KBM-7 (cell line): ENCODE data around the gene FBXL16.

Source experiments
- DNase-seq: peaks from one replicate; pipeline ENCODE4 v3.0.0-alpha.2; 2015
- in situ Hi-C: fragments of 300-500 bp; cut with MboI; formaldehyde crosslinking; loops from 2 replicates; pipeline ENCODE4 v1.14.3; 2020; ENCODE audit warnings: low sequenced_read_pairs, low pct_unique_long_range_greater_than_20kb, mixed read lengths

Gene FBXL16

DNA sequence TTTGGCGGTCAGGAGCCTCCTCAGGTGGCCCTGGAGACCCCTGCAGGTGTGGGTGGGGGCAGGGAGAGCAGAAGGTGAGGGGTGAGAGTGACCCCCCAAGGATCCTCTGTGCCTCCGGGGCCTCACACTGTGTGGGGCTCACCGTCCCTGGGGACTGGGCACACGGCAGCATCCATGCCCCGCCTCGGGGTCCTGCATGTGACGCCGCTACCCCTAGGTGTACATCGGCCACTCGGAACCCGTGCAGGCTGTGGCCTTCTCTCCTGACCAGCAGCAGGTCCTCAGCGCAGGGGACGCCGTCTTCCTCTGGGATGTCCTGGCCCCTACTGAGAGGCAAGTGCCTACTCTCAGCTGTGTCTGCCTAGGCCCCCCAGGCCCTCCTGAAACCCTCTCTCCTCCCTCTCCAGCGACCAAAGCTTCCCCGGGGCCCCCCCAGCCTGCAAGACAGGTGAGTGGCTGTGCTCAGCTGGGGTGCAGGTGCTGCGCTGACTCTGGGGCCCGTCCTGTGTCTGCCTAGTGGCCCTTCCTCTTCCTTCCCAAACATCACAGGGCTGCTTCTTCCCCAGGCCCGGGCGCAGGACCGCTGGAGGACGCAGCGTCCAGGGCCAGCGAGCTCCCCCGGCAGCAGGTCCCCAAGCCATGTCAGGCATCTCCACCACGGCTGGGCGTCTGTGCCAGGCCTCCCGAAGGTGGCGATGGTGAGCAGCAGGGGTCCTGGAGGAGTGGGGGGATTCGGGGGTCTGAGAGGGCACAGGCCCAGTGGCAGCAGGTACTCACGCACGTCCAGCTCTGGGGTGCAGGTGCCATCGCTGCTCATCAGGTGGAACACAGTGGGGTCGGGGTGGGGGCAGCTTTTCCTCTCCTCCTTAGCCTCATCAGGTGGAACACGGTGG lies 46.7 kb downstream of the FBXL16 start:
- DNase-seq, result no peak
- in situ Hi-C loops, result no loop called here

DNA sequence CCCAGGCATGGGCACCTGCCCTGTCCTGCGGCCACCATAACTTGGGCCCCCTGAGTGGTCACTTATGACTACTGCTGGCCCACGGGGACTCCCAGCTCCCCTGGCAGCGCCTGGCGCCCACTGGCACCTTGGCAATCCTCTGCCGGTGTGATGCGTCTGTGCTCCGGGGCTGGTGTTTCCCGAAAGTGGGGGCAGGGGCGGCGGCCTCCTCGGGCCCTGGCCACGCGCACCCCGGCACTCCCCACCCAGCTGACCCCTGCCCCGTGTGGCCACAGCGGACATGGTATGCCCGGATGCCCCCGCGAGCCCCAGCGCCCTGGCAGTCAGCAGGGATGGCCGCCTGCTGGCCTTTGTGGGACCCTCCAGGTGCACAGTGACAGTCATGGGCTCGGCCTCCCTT lies 48.1 kb downstream of the FBXL16 start:
- DNase-seq, result no peak
- in situ Hi-C loops, result no loop called here

DNA sequence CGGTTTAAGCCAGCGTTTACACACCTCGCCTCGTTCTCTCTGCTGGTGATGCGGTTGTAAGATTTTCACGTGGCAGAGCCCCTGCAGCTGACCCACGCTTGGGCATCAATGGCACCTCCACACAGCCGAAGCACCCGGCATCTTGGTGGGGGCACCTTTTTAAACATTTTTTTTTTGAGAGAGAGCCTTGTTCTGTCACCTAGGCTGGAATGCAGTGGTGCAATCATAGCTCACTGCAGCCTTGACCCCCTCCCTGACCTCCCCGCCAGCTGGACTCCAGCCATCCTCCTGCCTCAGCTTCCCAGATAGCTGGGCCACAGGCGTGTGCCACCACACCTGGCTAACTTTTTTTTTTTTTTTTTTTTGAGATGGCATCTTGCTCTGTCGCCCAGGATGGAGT lies 51.6 kb downstream of the FBXL16 start:
- no peak for DNase-seq
- in situ Hi-C loops, result no loop called here

DNA sequence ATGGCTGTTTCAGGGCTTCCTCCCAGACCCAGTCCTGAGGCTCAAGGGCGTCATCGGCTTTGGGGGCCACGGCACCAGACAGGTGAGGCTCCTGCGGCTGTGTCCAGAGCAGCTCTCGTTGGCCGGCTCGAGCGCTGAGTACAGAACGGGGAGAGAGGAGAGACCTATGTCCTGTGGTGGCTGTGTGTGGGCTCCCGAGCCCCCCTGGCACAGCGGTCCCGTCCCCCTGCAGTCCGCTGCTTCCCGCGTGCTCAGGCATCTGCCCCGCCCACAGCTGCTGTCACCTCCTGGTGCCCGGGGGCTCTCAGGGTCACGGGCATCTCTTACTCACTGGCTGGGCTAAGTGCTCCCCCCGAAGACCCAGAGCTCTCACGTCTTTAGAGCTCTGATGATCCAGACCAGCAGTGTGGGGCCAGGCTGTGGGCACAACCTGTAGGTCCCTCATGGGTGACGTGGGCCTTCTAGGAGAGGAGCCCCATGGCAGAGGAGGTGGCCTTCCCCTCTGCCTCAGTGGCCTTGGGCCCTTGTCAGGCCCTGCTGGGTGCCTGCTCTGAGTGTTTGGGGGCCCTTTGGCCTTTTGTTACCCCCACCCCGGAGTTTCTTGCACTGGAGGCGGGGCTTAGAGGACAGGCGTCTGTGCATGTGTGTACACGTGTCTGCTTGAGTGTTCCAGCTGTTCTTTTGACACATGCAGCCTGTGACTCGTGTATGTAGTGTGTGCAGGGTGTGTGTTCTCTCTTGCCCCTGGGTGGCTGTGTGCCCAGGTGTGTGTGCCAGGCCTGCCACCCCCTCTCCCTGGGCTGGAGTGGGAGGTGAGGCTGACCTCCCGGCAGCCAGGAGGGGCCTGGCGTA lies 52.9 kb downstream of the FBXL16 start:
- in situ Hi-C loops, result no loop called here

DNA sequence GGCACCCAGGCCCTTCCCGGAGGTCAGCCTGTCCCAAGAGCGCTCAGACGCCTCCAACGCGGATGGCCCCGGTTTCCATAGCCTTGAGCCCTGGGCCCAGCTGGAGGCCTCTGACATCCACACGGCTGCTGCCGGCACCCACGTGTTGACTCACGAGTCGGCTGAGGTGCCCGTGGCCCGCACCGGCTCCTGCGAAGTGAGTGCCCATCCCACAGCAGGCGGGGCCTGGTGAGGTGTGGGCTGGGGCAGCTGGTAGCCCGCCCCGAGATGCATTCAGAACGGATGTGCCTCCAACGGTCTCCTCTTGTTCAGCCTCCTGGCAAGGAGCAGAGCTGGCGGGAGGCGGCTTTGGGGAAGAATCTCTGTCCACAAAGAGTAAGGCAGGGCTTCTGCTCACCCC lies 53.8 kb downstream of the FBXL16 start:
- in situ Hi-C loops, result no loop called here
- DNase-seq, result no peak

More for the DNA sequence above, 52.9 kb downstream of the FBXL16 start:
- DNase-seq, result no peak

DNA sequence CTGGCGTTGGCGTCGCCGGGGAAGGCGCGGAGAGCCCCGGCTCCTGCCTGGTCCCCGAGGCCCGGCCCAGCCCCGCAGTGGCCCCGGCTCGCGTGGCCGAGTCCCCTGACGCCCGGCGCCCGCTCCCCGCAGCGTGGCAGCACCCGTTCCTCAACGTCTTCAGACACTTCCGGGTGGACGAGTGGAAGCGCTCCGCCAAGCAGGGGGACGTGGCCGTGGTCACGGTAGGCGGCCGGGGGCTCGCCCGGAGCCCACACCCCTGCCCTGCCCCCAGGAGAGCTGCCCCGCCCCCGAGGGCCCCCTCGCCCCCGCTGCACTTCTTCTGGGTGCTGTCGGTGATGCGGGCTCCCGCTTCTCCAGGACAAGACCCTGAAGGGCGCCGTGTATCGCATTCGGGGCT lies 56.0 kb downstream of the FBXL16 start:
- in situ Hi-C loops, result no loop called here
- no peak for DNase-seq

DNA sequence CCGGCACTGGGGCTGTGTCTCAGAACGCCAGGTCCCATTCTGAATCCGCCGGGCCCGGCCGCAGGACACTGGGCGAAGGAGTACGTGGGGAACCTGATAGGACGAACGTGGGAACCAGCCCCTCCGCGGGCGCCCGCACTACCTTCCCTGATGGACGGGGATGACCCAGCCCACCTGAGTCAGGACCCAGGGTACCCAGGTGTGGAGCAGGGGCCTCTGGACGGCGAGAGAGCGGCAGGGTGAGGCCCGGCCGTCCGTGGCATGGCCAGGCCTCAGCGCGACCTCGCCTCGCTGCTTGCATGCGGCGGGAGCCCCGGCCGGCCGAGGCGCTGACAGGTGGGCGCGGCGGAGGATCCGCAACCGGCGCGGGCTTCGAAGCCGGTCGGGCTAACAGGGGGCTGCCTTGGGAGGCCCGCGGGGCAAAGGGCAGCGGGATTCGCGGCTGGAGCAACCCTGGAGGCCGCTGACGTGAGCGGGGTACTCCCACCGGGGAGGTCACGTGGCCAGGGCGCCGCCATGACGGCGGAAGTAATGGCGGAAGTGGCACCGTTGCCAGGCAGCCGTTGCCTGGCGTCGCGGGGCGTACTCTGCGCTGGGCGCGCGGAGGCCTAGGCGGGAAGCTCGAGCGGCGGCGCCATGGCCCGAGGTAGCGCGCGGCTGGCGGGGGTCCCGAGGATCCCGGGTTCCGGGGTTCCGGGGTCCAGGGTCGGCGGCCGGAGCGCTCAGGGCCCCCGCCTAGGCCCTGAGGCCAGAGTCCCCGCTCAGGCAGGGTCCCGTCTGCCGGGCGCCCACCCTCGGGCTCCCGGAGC lies 56.6 kb downstream of the FBXL16 start, which contains the start of gene WDR90:
TSS of gene WDR90 (plus strand) at position 585 of the 809 bp plus-strand sequence. CDS start at position 637, 52 bp downstream.
- in situ Hi-C loops, result no loop called here
- DNase-seq, result peak; percentile 88

DNA sequence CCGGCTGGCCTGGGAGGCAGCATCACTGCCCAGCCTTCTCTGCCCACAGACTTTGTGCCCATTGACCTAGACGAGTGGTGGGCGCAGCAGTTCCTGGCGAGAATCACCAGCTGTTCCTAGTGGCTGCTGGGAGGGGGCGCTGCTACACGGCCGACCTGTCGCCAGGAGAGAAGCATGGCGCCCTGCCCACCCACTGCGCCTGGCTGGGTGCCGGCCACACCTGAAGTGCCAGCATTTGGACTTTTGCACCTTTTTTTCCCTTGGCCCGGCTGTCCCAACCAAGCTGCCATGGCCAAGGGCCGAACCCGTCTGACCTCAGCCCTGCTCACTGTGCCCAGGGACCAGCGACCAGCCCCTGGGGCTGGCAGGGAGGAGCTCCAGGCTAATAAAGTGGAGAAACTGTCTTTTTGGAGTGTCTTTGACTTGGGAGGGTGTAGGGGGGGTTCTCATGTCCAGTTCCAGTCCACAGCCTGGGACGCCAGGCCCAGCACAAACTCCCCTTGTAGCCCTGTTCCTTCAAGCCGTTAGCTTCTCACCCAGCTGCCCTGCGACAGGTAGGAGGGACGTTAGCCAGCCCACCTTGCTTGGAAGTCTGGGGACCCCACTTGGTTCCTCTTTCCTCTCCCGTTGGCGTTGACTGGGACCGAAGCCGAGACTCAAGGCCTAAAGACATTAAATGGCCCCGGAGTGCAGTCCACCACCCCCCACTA lies 57.4 kb downstream of the FBXL16 start:
- no peak for DNase-seq
- in situ Hi-C loops, result no loop called here

DNA sequence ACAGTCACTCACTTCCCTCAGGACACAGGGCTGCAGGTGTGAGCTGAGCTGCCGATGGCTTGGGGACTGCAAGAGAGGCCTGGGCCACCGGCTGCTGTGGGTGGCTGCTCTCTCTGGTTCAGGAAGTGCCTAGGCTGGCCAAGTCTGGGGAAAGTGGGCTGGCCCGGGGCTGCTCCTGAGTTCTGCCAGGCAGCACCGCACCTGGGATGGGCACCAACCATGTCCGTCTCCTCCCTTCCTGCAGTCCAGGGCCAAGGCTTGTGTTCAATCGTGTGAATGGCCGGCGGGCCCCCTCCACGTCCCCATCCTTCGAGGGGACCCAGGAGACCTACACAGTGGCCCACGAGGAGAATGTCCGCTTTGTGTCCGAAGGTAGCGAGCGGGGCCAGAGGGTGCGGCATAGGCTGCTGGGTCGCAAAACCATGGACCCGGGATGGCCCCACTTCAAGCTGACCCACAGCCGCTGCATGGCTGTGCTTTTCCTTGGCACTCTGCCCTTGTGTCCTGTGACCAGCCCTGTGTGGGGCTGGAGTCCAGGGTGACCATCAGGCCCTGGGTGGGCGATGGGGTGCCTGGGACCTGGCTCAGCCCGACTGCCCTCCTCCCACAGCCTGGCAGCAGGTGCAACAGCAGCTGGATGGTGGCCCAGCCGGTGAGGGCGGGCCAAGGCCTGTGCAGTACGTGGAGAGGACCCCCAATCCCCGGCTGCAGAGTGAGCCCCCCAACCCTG lies 58.3 kb downstream of the FBXL16 start:
- no peak for DNase-seq

DNA sequence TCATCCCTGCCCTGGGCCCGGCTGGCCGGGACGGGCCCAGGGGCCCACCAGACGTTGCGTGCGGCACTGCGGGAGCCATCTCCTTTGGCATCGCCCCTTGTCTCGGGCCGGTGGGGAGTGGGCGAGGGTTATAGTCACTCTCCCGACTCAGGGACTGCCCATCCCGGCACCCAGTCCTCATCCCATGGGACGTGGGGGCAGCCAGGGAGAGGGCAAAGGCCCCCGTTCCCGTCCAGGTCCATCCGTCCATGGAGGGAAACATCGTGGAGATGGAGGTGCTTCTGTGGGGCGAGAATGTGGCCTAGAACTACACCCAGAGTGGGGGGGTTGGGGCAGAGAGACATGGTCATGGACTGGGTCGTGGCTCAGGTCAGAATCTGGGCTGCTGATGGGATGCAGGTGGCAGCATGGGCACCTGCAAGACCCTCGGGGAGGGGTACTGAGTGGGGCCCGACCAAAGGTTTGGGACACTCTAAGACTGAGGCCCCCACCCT lies 58.9 kb downstream of the FBXL16 start:
- DNase-seq, result no peak
- in situ Hi-C loops, result no loop called here

More for the DNA sequence above, 58.3 kb downstream of the FBXL16 start:
- in situ Hi-C loops, result no loop called here

DNA sequence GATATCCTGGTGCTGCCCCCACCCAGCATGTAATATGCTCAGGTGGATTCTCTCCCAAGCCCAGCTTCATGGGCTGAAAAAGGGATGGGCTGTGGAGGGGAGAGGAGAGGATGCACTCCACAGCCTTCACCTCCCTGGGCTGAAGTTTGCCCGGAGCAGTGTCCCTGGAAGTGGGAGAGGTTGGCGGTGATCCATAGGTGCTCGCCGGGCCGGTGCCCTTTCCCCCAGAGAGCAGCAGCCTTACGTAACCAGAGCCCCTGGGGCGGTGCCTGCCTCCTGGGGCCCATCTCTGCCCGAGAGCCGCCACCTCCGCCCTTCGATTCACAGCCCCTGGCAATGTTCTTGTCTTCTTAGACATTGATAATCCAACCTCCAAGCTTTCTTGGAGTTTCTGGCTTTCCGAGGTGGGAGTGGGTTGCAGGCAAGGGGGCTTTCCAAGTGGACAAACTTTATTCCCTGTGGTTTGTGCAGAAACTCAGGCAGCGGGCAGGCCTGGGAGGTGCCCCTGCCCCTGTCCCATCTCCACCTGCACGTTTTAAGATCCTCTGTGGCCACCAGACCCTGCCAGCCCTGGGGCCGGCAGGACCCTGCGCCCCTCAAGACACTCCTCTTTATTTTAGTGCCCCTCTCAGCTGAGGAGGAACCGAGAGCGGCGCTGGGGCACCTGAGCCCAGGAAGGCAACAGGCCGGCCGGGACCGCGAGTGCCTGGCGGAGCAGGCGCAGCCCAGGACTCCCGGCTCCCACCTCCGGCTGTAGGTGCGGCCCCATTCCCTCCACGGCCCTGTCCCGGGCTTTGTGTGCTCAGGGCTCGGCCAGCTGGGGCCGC lies 59.5 kb downstream of the FBXL16 start:
- in situ Hi-C loops, result no loop called here
- DNase-seq, result no peak

DNA sequence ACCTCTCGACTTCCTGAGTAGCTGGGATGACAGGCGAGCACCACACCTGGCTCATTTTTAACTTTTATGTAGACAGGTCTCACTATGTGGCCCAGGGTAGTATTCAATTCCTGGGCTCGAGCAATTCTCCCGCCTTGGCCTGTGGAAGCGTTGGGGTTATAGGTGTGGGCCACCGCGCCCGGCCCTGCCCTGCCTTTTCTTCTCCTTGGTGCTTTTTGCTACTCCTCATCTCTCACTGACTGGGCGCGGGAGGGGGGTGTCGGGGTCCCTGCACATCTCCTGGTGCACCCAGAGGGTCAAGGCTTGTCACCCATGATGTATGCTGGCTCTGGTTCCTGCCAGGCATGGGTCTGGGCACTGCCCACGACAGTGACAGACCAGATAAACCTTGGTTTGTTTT lies 61.0 kb downstream of the FBXL16 start:
- no peak for DNase-seq
- in situ Hi-C loops, result no loop called here

DNA sequence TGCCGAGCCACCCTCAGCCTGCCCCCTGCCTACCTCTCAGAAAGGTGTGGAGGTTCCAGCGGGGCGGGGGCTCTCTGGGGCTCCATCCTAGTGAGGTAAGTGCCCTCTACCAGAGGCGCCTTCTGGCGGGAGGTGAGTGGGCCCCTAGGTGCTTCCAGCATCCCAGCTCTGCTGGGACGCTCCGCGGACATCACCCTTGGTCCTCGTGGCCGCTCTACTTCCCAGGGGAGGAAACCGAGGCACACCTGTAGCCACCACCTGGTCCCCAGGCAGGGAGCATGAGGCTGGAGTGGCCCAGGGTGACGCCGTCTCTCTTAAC lies 62.6 kb downstream of the FBXL16 start:
- no peak for DNase-seq
- in situ Hi-C loops, result no loop called here
